HepG2 (cell line): ENCODE results near the gene NFS1. TPM values are rescaled to one million over a fixed set of nuclear protein-coding genes. Genes with fewer than 3 reads are reported as not detected.

Experiments
- ETV6 ChIP-seq: sonication (generic); formaldehyde crosslinking; conservative IDR thresholded peaks from 2 replicates; pipeline ENCODE4 v1.4.0; 2020; ENCODE audit warnings: missing genetic modification reagents
- NFE2L2 ChIP-seq: fragments of 150-350 bp; IDR thresholded peaks from 2 replicates; pipeline ENCODE4 v1.6.1; 2014; ENCODE audit warnings: low read length
- ONECUT2 ChIP-seq: sonication (generic); formaldehyde crosslinking; IDR thresholded peaks from 2 replicates; pipeline ENCODE4 v1.4.0; 2020; ENCODE audit warnings: missing genetic modification reagents
- ZBTB10 ChIP-seq: sonication (generic); formaldehyde crosslinking; IDR thresholded peaks from 2 replicates; pipeline ENCODE4 v1.4.0; 2020; ENCODE audit warnings: missing genetic modification reagents, borderline replicate concordance
- ZBTB49 ChIP-seq: sonication (generic); formaldehyde crosslinking; IDR thresholded peaks from 2 replicates; pipeline ENCODE4 v1.4.0; 2020; ENCODE audit warnings: missing genetic modification reagents, borderline replicate concordance
- ZNF143 ChIP-seq: sonication (generic); formaldehyde crosslinking; IDR thresholded peaks from 2 replicates; pipeline ENCODE4 v1.4.0; 2020; ENCODE audit warnings: missing genetic modification reagents
- ZNF263 ChIP-seq: sonication (generic); formaldehyde crosslinking; IDR thresholded peaks from 2 replicates; pipeline ENCODE4 v1.4.0; 2020; ENCODE audit warnings: missing genetic modification reagents
- ZNF318 ChIP-seq: sonication (generic); formaldehyde crosslinking; IDR thresholded peaks from 2 replicates; pipeline ENCODE4 v1.4.0; 2020; ENCODE audit warnings: mild to moderate bottlenecking, missing genetic modification reagents
- ZNF34 ChIP-seq: sonication (generic); formaldehyde crosslinking; IDR thresholded peaks from 2 replicates; pipeline ENCODE4 v1.4.0; 2020; ENCODE audit warnings: mild to moderate bottlenecking, missing genetic modification reagents, borderline replicate concordance
- ZNF605 ChIP-seq: sonication (generic); formaldehyde crosslinking; IDR thresholded peaks from 2 replicates; pipeline ENCODE4 v1.8.0; 2022; ENCODE audit warnings: mild to moderate bottlenecking, missing genetic modification reagents
- polyA plus RNA-seq, 8 experiments: library from polyadenylated mRNA; depleted of rRNA in 3 of 8; stranded (reverse) in 7 of 8; unstranded in 1 of 8; fragments of >200 nt; fragmentation: Illumina TruSeq in 4 of 8; extraction: Trizol in 4 of 8; gene quantifications; 2 replicates each; pipeline versions ENCODE4 v1.2.1 to v1.2.3, GENCODE V29; 2011 to 2016; ENCODE audit warnings: low read depth in 4 of 8, missing spikeins in 1 of 8, mixed read lengths in 1 of 8; ENCODE audit not compliant: insufficient read depth in 1 of 8
- total RNA-seq, 5 experiments: library from RNA; depleted of rRNA; stranded (reverse); fragments of >200 nt; fragmentation: Illumina TruSeq; extraction: Trizol; gene quantifications; 2 replicates each; pipeline ENCODE4 v1.2.3, GENCODE V29; 2016; ENCODE audit warnings: low read depth in 1 of 5
- TF ChIP-seq, protein P1 (sequence below): sonication (generic); formaldehyde crosslinking; IDR thresholded peaks from 2 replicates; pipeline ENCODE4 v1.4.0; 2020; ENCODE audit warnings: missing genetic modification reagents, borderline replicate concordance

NFS1 gene
- total and polyA plus RNA-seq, 2 of the 13 experiments (the other 11 are each of a cell fraction or from before 2014, with no cell fraction given) = 65.9 to 88.1 TPM

- TF ChIP-seq, protein P1, sequence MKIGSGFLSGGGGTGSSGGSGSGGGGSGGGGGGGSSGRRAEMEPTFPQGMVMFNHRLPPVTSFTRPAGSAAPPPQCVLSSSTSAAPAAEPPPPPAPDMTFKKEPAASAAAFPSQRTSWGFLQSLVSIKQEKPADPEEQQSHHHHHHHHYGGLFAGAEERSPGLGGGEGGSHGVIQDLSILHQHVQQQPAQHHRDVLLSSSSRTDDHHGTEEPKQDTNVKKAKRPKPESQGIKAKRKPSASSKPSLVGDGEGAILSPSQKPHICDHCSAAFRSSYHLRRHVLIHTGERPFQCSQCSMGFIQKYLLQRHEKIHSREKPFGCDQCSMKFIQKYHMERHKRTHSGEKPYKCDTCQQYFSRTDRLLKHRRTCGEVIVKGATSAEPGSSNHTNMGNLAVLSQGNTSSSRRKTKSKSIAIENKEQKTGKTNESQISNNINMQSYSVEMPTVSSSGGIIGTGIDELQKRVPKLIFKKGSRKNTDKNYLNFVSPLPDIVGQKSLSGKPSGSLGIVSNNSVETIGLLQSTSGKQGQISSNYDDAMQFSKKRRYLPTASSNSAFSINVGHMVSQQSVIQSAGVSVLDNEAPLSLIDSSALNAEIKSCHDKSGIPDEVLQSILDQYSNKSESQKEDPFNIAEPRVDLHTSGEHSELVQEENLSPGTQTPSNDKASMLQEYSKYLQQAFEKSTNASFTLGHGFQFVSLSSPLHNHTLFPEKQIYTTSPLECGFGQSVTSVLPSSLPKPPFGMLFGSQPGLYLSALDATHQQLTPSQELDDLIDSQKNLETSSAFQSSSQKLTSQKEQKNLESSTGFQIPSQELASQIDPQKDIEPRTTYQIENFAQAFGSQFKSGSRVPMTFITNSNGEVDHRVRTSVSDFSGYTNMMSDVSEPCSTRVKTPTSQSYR (CRISPR knock-in tag) = peak; percentile 59; the same call in 1 of the 2 replicates
- TF ChIP-seq ZNF143 (CRISPR knock-in tag) (peak; percentile 74), ZBTB10 (0 out of 2 replicates have a peak, but pooled peaks have one; percentile 32), ZNF318 (peak; percentile 97), ZBTB49 (peak; percentile 82; the same call in 1 of the 2 replicates), ETV6 (CRISPR knock-in tag) (peak; percentile 33; the same call in 1 of the 2 replicates), ZNF263 (CRISPR knock-in tag) (peak; percentile 84), NFE2L2 (no peak), ZNF34 (CRISPR knock-in tag) (peak; percentile 69; the same call in 1 of the 2 replicates), ONECUT2 (CRISPR knock-in tag) (peak; percentile 90), ZNF605 (CRISPR knock-in tag) (peak; percentile 97)
Observed at GRCh38 chr20:35619196-35620095, 79.7 kb downstream of the NFS1 start (continued).
